GM21381 (cell line): ENCODE measurements around the gene ST7.
"Not testable (repeated sequence)": the region's sequence is repeated elsewhere in the genome, so short reads cannot be mapped to it uniquely, and the experiment has no call there.

ENCODE experiments used
- ATAC-seq: cut with Tn5 transposase; IDR thresholded peaks from one replicate; pipeline ENCODE4 v1.9.1; 2021; ENCODE audit warnings: mild to moderate bottlenecking, moderate library complexity; ENCODE audit not compliant: unreplicated experiment

Gene ST7

GRCh38 chr7:117210908-117211307 lies 257.6 kb downstream of the ST7 start:
- no peak for ATAC-seq

DNA sequence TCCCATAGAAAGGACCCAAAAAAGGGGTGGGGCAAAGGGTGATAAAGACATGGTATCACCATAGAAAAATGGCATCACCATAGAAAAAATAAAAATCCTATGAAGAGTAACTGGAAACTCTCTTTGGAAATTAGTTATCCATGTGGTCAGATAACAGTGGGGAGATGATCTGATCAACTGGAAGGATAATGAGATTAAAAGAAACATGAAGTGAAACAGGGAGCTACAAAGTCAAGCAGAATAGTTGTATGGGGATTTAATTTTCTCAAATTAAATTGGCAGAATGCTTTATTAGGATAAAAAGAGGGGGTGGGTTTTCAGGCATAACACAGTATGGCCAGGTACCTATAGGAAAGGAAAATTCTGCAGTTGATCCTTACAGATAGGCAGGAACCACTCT lies 258.3 kb downstream of the ST7 start:
- no peak for ATAC-seq

- peak; percentile 78 for ATAC-seq
These were observed 259.9 kb downstream of the ST7 start for GRCh38 chr7:117212969-117213877.

- no peak for ATAC-seq
These were observed 262.7 kb downstream of the ST7 start for GRCh38 chr7:117216010-117216409.

DNA sequence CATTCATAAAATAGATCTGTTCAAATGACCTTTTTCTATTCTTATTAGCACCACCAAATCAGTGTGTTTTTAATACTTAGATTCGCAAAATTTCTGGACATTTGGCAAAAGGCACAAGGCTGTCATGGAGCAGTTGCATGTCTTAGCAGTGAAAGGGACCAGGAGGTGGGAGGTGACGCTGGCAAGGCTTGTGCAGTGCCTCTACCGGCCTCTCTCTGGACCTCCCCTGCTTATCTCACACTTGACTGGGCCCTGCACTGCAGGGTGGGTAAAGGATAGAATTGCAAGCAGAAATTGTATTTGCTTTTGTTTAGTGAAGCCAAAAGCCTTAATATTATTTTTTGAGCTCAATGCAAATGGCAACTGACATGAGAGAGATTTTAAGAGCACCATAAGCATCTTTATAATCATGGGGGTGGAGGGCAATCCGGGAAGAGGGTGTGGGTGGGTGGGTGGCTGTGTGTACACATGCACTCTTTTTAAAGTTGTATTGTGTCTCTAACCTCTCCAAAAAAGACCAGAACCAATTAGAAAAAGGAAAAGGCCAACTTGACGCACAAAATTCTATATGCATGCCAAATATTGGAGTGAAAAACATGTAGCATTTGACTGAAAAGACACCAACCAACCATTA lies 263.3 kb downstream of the ST7 start:
- no peak for ATAC-seq

DNA sequence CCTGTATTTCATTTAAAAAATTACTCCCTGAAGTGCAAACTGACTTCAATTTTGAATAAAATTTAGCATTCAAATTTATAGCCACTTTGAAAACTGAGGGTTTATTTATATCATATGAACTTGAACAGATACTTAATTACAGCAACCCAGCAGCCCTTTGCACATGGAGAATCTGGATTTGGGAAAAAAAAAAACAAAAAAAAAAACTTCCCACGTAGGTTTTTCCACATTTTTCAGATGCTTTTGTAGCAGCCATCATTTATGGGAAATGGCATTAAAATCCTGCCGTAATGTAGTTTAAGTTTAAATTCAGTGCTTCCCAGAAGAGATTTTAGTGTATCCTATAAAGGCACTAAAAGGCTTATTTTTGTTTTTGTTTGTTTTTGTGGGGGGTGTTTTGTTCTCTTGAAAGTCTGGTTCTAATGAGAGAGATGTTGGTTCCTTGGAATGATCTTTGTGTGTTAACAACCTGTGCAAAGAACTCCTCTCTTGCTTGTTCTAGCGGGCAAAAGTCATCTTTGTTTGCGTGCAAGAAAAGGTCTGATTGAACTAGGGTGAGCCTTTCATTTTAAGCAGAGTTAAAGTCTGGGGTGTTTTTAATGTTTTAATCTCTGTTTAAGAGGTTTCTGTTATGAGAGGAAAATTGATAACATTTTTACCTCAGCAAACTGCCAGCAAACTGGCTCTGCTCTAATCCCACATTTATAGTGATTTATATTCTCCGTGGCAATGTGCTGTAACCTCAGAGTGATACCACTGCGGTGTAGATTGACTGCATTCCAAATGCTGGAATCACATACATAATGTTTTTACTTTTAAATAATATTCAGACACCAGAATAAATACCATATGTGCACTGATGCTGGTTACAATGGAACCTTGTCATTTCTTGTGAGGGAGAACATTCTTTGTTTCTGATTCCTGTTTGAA lies 264.1 kb downstream of the ST7 start:
- no peak for ATAC-seq

DNA sequence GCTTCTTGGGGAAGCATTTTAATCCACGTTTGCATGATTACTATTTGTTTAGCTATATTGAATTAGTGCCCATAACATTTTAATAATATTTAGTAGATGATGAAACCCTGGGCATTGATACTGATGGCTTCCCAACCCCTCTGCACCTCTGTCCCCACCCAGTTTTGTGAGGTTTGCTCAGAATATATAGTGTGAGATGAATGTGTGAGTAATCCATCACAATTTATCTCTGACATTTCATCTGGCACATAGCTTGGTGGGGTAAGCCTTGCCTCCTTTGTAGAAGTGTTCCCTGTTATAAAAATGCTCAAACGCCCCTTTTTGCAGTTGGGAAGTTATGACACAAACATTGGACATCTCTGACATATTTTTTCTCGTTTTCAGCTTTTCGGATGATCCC lies 265.4 kb downstream of the ST7 start:
- no peak for ATAC-seq

GRCh38 chr7:117219485-117219884 lies 266.2 kb downstream of the ST7 start:
- no peak for ATAC-seq

GRCh38 chr7:117220836-117221235 lies 267.5 kb downstream of the ST7 start:
- no peak for ATAC-seq

GRCh38 chr7:117225536-117225935 lies 272.2 kb downstream of the ST7 start:
- no peak for ATAC-seq

DNA sequence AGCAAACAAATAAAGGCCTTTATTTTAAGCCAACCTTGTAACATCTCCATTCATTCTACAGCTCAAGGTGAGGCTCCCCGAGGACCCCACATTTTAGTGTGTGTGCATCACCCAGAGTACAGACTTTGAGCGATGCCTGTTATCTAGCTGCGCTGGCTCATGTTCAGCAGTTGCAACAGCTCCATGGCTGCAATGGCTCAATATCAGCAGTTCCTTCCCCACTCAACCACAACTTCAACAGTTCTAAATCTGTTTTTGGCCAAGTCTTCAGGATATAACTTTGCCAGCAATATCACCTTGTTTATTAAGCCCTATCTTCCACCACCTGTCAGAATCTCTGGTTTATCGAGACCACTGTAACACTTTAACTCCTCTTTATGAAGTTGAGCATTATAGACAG lies 273.8 kb downstream of the ST7 start:
- ATAC-seq, result no peak

DNA sequence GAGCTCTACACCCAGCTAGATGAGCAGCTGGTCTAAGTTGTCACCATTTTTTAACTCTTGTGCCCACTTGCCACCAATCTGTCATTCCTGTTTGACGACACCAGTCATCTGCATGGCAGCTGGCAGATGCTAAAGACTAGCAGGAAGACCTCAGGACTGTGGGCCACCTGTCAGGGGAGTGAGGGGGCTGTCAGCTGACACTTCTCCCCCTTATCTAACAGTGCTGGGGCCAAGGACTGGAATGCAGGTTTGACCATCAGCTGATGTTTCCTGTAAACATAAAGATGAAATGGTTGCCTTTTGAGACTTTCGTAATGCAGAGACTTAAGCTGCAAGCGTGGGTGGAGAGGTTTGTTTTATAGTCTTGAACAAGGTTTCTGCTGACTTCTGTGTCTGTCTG lies 276.0 kb downstream of the ST7 start:
- ATAC-seq, result no peak

DNA sequence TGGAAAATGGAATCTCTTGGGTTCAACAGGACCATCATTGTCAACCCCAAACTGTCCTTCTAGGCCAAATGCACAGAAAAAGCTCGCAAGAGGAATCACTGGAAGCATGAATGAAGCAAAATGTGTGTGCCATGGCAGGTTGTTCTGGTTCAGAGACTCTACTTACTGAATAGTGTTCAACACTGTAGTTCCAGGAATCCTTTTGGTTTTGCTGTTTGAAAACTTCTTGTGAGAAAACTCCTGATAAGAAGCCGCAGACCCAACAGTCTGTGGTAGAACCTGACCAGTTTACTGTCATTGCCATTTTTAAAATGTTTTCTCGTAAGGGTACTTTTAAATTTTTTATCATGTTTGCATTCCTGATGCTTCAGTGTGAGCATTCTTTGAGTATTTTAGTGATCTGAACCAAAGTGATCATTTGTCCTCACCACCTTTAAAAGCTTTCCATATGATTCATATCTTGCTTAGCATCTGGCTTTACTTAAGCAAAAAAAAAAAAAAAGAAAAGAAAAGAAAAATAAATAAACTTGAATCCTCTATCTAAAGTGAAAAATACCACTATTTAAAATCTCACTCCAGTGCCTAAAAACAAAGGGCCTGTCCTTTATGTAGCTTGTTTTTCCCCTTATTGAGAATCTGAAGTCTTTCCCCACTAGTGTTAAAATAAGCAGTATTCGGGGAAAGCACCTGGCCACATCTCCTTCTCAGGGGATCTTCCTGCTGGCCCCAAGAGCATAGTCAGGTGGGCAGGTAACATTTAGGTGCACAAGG lies 277.2 kb downstream of the ST7 start:
- peak; percentile 68 for ATAC-seq

- no peak for ATAC-seq
These were observed 277.7 kb downstream of the ST7 start for GRCh38 chr7:117231047-117231359.

DNA sequence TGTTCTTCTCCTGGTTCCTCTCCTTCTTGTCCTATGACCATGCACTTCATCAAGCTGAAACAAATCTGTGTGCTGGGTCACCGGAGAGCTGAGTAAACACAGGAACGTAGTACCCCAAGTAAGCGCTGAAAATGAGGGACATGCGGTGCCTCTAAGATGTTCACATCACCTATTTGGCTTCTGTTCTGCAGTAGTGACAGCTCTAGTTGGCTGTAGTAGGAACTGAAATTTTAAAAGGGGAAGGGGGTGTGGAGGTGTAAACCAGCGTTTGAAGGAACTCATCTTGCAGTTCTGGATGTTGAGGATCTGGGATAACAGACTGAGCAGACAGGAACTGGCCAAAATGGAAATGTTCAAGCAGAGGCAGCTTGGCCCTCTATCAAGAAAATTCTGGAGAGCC lies 284.3 kb downstream of the ST7 start:
- ATAC-seq, result no peak

GRCh38 chr7:117238472-117238871 lies 285.2 kb downstream of the ST7 start:
- ATAC-seq, result no peak

- no peak for ATAC-seq
These were observed 285.6 kb downstream of the ST7 start for GRCh38 chr7:117238937-117239336.

GRCh38 chr7:117241088-117241487 lies 287.8 kb downstream of the ST7 start:
- ATAC-seq, result no peak

DNA sequence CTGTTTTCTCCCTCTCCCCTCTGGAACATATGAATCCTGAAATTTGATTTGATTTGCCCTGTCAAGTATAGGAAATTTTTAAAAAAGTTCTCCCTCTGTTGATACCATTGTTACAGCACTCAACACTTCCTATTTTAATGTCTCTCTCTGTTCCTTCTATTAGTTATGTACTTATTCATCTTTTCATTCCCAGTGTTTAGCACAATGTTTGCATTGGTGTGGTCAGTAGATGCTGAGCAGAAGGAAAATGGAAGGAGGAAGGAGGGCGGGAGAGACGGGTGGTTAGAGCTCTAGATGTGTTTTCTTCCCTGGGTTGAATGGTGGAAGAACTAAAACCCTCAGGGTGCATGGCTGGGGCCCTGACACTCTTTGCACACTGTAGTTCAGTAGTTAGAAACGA lies 290.1 kb downstream of the ST7 start:
- ATAC-seq, result no peak

GRCh38 chr7:117245703-117246102 lies 292.4 kb downstream of the ST7 start:
- not testable (repeated sequence) for ATAC-seq

DNA sequence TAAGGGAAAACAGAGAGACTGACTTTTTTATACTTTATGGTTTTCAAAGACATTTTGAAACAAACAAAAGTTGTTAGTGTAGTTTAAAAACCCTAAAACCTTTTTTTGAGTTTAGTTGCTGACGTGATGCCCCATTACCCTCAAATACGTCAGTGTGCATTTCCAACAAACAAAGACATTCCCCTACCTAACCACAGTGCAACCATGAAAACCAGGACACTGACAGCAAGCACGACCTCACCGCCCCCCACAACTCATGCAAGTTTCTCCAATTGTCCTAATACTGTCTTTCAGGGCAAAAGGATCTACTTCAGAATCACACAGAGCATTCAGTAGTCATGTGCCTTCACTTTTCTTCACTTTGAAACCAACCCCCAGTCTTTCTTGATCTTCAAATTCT lies 294.5 kb downstream of the ST7 start:
- ATAC-seq, result no peak
